Measurements from ENCODE around the gene SCPEP1. TPM values are rescaled to one million over a fixed set of nuclear protein-coding genes. Genes with fewer than 3 reads are reported as not detected.

The SCPEP1 gene
- total and polyA plus RNA-seq, 2 of the 13 experiments (the other 11 are each of a cell fraction or from before 2014, with no cell fraction given), result 24.3 to 27.3 TPM

- TF ChIP-seq, protein P1, sequence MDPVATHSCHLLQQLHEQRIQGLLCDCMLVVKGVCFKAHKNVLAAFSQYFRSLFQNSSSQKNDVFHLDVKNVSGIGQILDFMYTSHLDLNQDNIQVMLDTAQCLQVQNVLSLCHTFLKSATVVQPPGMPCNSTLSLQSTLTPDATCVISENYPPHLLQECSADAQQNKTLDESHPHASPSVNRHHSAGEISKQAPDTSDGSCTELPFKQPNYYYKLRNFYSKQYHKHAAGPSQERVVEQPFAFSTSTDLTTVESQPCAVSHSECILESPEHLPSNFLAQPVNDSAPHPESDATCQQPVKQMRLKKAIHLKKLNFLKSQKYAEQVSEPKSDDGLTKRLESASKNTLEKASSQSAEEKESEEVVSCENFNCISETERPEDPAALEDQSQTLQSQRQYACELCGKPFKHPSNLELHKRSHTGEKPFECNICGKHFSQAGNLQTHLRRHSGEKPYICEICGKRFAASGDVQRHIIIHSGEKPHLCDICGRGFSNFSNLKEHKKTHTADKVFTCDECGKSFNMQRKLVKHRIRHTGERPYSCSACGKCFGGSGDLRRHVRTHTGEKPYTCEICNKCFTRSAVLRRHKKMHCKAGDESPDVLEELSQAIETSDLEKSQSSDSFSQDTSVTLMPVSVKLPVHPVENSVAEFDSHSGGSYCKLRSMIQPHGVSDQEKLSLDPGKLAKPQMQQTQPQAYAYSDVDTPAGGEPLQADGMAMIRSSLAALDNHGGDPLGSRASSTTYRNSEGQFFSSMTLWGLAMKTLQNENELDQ (CRISPR knock-in tag; IDR thresholded peaks at IDR 0.05; ENCODE audit: borderline replicate concordance), result no peak
- TF ChIP-seq CENPX (CRISPR knock-in tag; IDR thresholded peaks at IDR 0.05), result no peak
- TF ChIP-seq XBP1 (CRISPR knock-in tag; IDR thresholded peaks at IDR 0.05), result no peak
- TF ChIP-seq TARDBP (CRISPR knock-in tag; IDR thresholded peaks at IDR 0.05), result no peak
- no peak for TF ChIP-seq HDAC1 (CRISPR knock-in tag; IDR thresholded peaks at IDR 0.05)
- TF ChIP-seq HNF4G (IDR thresholded peaks at IDR 0.05; ENCODE audit: borderline replicate concordance, low read depth, low read length), result peak; percentile 68
- no peak for TF ChIP-seq HNF4G (CRISPR knock-in tag; IDR thresholded peaks at IDR 0.05; ENCODE audit: borderline replicate concordance, low read depth)
- no peak for TF ChIP-seq ZNF589 (CRISPR knock-in tag; conservative IDR thresholded peaks at IDR 0.05)
- TF ChIP-seq ZBTB3 (CRISPR knock-in tag; IDR thresholded peaks at IDR 0.05; ENCODE audit: borderline replicate concordance, low read depth), result no peak
- TF ChIP-seq ZNF160 (CRISPR knock-in tag; IDR thresholded peaks at IDR 0.05), result no peak
Observed at GRCh38 chr17:57035971-57036481, 58.1 kb downstream of the SCPEP1 start (continued).

DNA sequence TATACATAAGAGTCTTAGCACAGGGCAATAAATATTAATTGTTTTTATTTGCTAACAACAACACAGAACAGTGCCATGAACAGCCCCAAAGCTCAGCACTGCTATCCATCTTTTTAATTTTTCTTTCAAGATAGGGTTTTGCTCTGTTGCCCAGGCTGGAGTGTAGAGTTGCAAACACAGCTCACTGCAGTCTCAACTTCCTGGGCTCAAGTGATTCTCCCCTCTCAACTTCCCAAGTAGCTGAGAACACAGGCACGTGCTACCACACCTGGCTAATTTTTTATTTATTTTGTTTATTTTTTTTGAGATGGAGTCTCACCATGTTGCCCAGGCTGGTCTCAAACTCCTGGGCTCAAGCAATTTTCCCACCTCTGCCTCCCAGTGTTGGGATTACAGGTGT lies 59.5 kb downstream of the SCPEP1 start:
- WGBS (ENCODE audit: low lambda C conversion rate), result 59% methylated on average over 1 of the region's 1 CpG
- POLR2A ChIA-PET, result no interaction called here
- FAIRE-seq (no peak), DNase-seq (ENCODE audit: low spot score) (no peak), ATAC-seq (no peak)
- Histone ChIP-seq H3K9me3 (ENCODE audit: low read length) (no peaks in the 10 kb centered on the region), H4K20me1 (ENCODE audit: insufficient read depth, low read length) (no peaks in the 10 kb centered on the region), H3K9ac (ENCODE audit: insufficient read depth, low read depth, low read length) (no peak overlapping the region), H3K4me3 (replicated peaks in 1 of 3; ENCODE audit: insufficient read depth in 1 of 3, low read depth in 2 of 3, low read length in 3 of 3) (no peak overlapping the region), H3K27me3 (ENCODE audit: control insufficient read depth in 1 of 2, insufficient read depth in 2 of 2, low read length in 2 of 2) (no peaks in the 10 kb centered on the region; a peak in 1 of 5 replicates), H2AFZ (ENCODE audit: low read length) (no peak overlapping the region), H3K4me2 (ENCODE audit: low read depth, low read length) (no peak overlapping the region), H3K79me2 (ENCODE audit: insufficient read depth, low read length) (no peaks in the 10 kb centered on the region), H3K36me3 (replicated peaks in 1 of 2; ENCODE audit: control insufficient read depth in 1 of 2, insufficient read depth in 2 of 2, low read length in 2 of 2) (no peaks in the 10 kb centered on the region), H3K4me1 (ENCODE audit: insufficient read depth, low read length) (peaks cover 18% of the 10 kb centered on the region), H3K27ac (ENCODE audit: extremely low read length, insufficient read depth, low read length) (no peak overlapping the region)
- intact Hi-C loops (cut with micrococcal nuclease; ENCODE audit: unreplicated experiment) (no loop called here), in situ Hi-C loops (cut with HindIII; ENCODE audit: extremely low pct_ligation_motif_present, low pct_unique_long_range_greater_than_20kb) (no loop called here)
- BruUV-seq (replicated peaks), result no TSS peak
- CTCF ChIA-PET (ENCODE audit: low intra/inter-chr PET ratio, low total read pairs), result no interaction called here
- TF ChIP-seq ZIK1 (CRISPR knock-in tag; IDR thresholded peaks at IDR 0.05; ENCODE audit: borderline replicate concordance, low read depth) (no peak), IRF9 (CRISPR knock-in tag; IDR thresholded peaks at IDR 0.05; ENCODE audit: borderline replicate concordance) (no peak), CCAR2 (optimal IDR thresholded peaks at IDR 0.05; ENCODE audit: low read depth, low read length) (no peak), NR2F6 (IDR thresholded peaks at IDR 0.05) (no peak), NR2F6 (CRISPR knock-in tag; IDR thresholded peaks at IDR 0.05) (no peak), MAZ (IDR thresholded peaks at IDR 0.05; ENCODE audit: borderline replicate concordance, low read depth, low read length) (no peak), MAZ (CRISPR knock-in tag; IDR thresholded peaks at IDR 0.05; ENCODE audit: low read depth) (no peak), WIZ (CRISPR knock-in tag; IDR thresholded peaks at IDR 0.05) (no peak)
- TF ChIP-seq, protein P2, sequence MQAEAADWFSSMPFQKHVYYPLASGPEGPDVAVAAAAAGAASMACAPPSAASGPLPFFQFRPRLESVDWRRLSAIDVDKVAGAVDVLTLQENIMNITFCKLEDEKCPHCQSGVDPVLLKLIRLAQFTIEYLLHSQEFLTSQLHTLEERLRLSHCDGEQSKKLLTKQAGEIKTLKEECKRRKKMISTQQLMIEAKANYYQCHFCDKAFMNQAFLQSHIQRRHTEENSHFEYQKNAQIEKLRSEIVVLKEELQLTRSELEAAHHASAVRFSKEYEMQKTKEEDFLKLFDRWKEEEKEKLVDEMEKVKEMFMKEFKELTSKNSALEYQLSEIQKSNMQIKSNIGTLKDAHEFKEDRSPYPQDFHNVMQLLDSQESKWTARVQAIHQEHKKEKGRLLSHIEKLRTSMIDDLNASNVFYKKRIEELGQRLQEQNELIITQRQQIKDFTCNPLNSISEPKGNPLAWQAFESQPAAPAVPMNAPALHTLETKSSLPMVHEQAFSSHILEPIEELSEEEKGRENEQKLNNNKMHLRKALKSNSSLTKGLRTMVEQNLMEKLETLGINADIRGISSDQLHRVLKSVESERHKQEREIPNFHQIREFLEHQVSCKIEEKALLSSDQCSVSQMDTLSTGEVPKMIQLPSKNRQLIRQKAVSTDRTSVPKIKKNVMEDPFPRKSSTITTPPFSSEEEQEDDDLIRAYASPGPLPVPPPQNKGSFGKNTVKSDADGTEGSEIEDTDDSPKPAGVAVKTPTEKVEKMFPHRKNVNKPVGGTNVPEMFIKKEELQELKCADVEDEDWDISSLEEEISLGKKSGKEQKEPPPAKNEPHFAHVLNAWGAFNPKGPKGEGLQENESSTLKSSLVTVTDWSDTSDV (CRISPR knock-in tag; IDR thresholded peaks at IDR 0.05), result no peak
